NCI-H2196 (cell line): ENCODE results near the gene TARS3.
"Not testable (repeated sequence)": the region's sequence is repeated elsewhere in the genome, so short reads cannot be mapped to it uniquely, and the experiment has no call there.

Source experiments
- DNase-seq: peaks from one replicate; lab custom pipeline; 2025; ENCODE audit not compliant: unreplicated experiment; lab: John Stamatoyannopoulos, UW

The TARS3 gene

GRCh38 chr15:101723874-101724674 lies at the start of gene TARS3:
TARS3 (minus strand) TSS chr15:101724473; CDS start chr15:101724387, 86 bp downstream.
- peak; percentile 79 for DNase-seq

GRCh38 chr15:101773496-101774100 lies 49.3 kb upstream of the TARS3 start:
- DNase-seq: peak; percentile 48

GRCh38 chr15:101772921-101773320 lies 48.6 kb upstream of the TARS3 start:
- no peak for DNase-seq

GRCh38 chr15:101767083-101767640 lies 42.9 kb upstream of the TARS3 start:
- DNase-seq: not testable (repeated sequence)

- no peak for DNase-seq
These were observed 41.6 kb upstream of the TARS3 start for GRCh38 chr15:101765772-101766456.

- not testable (repeated sequence) for DNase-seq
These were observed 41.0 kb upstream of the TARS3 start for GRCh38 chr15:101765340-101765671.

GRCh38 chr15:101764669-101765339 lies 40.5 kb upstream of the TARS3 start:
- DNase-seq: not testable (repeated sequence)

- not testable (repeated sequence) for DNase-seq
These were observed 22.4 kb upstream of the TARS3 start for GRCh38 chr15:101746716-101747082.

GRCh38 chr15:101734837-101735236 lies 10.6 kb upstream of the TARS3 start:
- not testable (repeated sequence) for DNase-seq

GRCh38 chr15:101733545-101733944 lies 9.3 kb upstream of the TARS3 start:
- DNase-seq: no peak

GRCh38 chr15:101732772-101733171 lies 8.5 kb upstream of the TARS3 start:
- DNase-seq: no peak

GRCh38 chr15:101731746-101732145 lies 7.5 kb upstream of the TARS3 start:
- no peak for DNase-seq

GRCh38 chr15:101727186-101727585 lies 2.9 kb upstream of the TARS3 start:
- DNase-seq: no peak

- DNase-seq: no peak
These were observed 800 bp upstream of the TARS3 start for GRCh38 chr15:101725073-101725472.

- no peak for DNase-seq
These were observed 367 bp upstream of the TARS3 start for GRCh38 chr15:101724675-101725005.

- DNase-seq: no peak
These were observed 951 bp downstream of the TARS3 start for GRCh38 chr15:101723171-101723873.

GRCh38 chr15:101718896-101719295 lies 5.4 kb downstream of the TARS3 start:
- DNase-seq: no peak

- no peak for DNase-seq
These were observed 12.2 kb downstream of the TARS3 start for GRCh38 chr15:101712078-101712477.

- DNase-seq: no peak
These were observed 13.5 kb downstream of the TARS3 start for GRCh38 chr15:101710806-101711205.

- DNase-seq: no peak
These were observed 14.8 kb downstream of the TARS3 start for GRCh38 chr15:101709466-101709865.

GRCh38 chr15:101707983-101708382 lies 16.3 kb downstream of the TARS3 start:
- DNase-seq: no peak
